ENCODE data around the gene PRICKLE4.

PRICKLE4 gene

DNA sequence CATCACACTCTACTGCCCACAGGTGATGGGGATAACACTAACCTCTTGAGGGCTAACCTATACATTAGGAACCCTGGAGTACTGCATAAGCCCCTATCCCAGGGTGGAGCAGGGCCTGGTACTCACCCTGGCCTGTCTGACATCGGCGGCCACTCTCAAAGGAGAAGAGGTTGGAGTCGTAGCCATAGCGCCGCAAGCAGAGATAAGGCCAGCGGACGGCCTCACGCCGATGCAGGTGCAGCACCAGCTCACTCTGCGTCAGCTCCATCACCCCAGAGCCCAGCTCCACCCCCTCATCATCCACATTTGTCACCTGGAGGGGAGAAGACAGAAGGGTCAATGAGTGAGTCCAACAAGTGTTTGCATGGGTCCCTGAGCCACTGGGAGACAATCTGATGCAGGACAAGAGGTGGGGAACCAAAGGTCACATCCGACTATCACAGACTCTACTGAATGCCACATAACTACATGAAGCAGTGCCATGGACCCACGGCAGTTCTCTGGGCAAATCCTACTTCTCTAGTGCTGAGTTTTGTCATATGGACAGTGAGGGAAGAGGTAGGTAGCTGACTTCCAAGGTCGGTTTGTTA is 5.2 kb upstream of the PRICKLE4 start:
- no peak for DNase-seq

DNA sequence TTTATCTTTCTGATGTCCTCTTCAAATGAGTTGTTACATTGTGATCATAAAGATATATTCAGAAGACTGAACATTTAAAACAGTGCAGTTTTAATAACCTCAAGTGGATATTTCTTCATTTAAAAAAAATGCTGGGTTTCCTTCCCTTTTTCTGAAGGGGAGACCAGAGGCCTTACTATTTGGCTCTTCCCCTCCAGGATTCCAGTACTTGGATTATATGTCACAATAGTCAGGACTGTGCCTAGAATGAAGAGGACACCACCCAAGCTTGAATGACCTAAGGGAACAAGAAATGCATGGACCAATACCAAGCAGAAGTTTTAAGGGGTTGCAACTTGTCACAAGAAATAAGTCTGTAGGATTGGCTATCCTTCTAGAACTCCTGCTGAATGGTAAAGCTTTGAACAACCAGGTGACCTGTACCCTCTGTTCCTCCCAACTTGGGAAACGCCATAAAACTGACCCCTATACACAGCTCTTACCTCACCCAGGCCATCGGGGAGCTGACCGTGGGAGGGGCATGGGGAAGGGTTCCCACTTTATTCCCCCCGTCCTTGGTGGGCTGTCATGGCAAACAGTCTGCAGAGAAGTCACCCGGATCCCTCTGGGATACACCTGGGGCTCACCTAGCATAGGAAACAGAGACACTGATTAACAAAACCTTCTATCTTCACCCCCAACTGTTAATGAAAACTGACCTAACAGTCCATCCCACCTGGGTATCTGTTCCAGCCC is 2.9 kb upstream of the PRICKLE4 start:
- no peak for DNase-seq

DNA sequence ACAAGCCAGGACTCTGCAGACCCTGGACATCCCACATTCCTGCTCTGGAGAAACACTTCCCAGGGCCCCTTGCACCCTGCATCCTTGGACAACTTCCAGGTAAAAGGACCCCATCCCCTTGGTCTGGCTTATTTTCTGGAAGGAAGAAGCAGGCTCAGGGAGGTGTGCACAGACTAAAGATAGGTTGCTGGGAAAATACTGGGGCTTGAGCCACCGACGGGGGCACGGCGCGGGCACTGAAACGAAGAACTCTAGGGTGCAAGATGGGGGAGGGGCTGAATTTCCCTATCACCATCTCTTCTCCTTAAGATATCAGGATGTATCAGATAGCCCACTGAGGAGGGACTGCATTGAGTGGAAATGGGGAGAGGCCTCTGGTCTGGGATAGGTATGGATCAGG is 1.7 kb upstream of the PRICKLE4 start:
- DNase-seq = no peak

DNA sequence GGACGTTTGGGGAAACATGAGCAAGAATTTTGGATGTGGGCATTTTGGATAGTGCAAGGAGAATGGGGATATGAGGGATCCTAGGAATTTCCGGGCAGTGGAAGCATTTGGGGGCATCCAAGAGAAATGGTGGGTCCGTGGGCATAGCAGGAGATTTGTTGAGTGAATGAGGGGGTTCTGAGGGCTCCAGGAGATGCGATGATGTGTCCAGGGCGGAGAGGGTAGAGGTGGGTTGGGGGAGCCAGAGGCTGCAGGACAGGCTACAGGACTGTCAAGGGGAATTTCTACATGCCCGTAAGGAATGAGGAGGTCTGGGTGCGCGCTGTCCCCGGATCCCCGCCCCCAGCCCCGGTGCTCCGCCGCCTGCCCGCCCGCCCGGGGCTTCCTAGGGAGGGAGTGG is 1.2 kb upstream of the PRICKLE4 start:
- DNase-seq = no peak

DNA sequence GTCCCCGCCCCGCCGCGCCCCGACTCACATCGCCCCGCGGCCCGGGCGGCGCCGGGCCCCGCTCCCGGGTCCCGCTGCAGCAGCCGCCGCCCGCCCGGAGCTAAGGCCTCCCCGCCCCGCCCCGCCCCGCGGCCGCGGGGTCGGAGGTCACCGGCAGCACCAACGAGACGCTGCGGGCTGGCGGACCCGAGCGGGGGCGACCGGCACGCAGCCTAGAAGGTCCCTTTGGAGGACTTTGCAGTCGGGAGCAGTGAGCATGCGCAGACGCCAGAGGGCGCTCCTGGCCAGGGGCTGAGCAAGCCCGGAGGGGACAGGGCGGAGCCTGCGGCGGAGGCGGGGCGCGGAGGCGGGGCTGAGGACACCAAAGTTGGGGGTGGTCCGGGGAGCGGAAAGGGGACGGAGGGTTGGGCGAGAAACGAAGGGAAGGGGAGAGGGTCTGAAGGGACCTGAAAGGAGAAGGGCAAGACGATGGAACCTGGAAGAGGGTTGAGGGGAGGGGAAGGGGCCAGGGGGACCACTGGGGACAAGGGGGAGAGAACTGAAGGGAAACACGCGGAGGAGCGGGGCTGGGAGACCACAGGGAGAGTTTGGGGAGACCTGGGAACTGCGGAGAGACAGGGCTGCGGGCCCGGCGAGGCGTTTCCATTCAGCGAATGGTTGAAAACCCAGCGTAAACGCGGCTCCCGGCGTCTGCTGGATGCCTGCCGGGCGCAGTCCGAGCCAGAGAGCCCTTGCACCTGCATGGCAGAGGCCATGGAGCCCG is 613 bp upstream of the PRICKLE4 start, which contains the start of gene FRS3:
Gene FRS3 (minus strand): TSS at position 113 of the 763 bp plus-strand sequence. CDS start 2,913 bp downstream, outside the sequence.
- peak; percentile 96 for DNase-seq

DNA sequence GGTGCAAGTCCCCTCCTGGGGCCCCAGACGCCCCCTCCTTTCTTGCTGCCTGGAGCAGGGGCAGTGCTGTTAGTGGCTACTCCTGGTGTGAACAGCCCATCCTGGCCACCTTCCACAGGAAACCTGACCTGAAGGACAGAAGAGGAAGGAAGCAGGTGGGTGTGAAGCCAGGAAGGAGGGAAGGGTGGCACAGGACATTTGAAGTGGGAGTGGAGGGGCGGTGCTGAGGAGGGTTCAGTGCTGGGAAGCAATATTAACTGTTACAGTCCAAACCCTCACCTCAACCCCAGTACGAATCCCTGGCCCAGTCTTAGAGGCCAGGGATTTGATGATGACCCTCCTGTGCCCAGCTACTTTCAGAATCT is 766 bp downstream of the PRICKLE4 start:
- DNase-seq = no peak

DNA sequence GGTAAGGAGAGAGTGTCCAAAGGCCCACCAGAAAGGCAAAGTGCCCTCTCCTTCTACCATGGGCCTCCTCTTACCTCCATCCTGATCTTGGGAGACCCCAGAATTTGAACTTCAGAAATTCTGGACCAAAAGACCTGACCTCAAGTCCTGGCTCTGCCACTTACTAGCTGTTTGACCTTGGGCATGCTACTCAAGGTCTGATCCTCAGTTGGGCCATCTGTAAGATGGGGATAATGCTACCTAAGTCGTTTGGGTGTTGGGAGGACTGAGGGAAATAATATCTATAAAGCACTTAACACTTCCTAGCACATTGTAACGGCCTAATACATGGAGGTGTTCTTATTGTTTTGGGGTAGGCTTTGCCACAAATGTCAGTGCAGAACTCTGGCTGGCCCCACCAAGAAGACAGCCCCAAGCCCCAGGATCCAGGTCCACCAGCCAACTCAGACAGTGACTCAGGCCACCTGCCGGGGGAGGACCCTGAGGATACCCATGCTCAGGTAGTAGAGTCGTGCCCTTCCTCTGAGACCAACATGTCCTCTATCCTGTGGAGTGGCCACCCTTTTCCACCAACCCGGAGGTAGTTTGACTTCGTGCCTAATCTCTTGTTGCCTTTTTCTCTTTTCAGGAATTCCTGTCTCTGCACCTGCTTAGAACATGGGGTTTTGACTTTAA is 2.7 kb downstream of the PRICKLE4 start:
- no peak for DNase-seq

DNA sequence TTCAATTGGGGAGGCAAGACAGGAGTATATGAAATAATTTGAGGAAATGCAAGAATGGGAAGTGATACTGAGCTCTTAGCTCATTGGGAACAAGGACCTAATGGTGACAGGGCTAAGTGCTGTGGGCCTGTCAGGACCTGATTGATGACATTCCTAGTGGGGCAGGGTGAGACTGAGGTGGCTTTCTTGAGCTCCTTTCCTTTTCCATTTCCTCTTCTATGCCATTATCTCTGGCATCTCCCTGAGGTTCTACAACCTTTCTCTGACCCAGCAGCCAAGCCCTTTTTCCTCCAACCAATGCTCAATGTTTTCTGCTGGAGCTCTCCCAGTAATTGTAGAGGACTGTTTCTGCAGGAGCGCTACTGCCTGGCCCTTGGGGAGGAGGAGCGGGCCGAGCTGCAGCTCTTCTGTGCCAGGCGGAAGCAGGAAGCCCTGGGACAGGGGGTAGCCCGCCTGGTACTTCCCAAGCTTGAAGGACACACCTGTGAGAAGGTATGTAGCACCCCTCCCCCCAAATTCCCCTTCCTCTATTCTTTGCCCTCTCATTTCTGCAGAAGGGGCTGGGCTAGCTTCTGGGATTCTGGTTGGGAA is 4.1 kb downstream of the PRICKLE4 start:
- DNase-seq = no peak

DNA sequence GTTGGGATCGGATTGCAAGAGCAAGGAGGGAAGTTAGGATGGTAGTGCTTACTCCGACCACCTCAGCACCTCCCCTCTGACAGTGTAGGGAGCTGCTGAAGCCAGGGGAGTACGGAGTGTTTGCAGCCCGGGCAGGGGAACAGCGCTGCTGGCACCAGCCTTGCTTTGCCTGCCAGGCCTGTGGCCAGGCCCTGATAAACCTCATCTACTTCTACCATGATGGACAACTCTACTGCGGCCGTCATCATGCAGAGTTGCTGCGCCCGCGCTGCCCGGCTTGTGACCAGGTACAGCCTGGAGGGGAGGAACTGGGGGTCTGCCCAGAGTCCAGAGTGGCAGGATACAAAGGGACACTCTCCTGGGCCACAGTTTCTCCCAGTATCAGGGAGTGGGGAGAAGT is 4.7 kb downstream of the PRICKLE4 start:
- no peak for DNase-seq

DNA sequence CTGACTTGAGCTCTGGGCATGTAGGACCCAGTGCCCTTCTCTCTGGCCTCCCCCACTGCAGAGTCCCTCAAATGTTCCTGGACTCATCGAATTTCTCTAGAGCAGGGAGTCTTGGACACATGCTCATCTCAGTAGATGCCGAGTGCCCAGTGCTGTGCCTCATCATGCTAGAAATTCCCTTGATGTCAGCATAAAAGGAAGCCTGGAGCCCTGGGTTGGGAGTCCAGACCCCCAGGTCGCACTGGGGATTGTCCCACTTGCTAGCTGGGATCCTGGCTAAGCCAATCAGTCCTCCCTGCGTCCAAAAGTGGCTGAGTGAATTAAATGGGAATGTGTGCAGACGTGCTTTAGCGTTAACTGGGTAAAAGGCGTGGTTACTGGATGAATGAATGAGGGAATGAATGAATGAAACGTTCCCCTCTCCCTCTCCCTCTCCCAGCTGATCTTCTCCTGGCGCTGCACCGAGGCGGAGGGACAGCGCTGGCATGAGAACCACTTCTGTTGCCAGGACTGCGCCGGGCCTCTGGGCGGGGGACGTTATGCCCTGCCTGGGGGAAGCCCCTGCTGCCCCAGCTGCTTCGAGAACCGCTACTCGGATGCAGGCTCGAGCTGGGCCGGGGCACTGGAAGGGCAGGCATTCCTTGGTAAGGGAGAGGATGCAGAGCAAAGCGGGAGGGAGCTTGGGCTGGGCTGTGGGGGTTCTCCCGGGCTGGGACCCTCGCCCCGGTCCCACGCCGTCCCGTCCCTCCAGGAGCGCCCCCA is 5.3 kb downstream of the PRICKLE4 start:
- peak; percentile 54 for DNase-seq

DNA sequence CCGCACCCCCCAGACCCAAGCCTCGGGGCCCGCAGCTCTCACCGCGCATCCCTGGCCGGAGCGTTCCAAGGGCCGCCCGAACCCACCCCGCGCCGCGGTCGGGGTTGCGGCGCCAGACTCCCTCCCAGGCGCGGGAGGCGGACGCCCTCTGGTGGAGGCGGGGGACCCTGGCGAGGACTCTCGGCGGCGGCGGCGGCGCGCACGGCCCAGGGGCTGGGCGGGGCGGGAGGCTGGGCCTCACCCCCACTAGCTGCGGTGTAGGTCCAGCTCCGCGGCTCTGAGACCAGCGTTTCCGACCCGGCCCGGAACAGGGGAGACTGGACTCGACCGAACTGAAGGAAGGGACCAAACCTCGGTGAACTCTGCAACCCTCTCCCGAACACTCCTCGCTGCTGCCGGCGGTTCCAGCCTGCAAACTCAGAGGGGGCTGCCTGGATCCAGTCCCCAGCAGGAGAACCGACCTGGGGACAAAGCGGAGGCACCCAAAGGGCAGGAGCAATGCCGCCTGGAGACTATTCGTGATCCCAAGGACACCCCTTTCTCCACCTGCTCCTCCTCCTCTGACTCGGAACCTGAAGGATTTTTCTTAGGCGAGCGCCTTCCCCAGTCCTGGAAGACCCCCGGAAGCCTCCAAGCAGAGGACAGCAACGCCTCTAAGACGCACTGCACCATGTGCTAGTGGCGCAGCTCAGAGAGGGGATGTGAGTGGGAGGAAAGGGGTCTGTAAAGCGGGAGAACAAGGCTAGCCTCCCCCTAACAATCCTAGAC is 6.1 kb downstream of the PRICKLE4 start:
- peak; percentile 86 for DNase-seq

DNA sequence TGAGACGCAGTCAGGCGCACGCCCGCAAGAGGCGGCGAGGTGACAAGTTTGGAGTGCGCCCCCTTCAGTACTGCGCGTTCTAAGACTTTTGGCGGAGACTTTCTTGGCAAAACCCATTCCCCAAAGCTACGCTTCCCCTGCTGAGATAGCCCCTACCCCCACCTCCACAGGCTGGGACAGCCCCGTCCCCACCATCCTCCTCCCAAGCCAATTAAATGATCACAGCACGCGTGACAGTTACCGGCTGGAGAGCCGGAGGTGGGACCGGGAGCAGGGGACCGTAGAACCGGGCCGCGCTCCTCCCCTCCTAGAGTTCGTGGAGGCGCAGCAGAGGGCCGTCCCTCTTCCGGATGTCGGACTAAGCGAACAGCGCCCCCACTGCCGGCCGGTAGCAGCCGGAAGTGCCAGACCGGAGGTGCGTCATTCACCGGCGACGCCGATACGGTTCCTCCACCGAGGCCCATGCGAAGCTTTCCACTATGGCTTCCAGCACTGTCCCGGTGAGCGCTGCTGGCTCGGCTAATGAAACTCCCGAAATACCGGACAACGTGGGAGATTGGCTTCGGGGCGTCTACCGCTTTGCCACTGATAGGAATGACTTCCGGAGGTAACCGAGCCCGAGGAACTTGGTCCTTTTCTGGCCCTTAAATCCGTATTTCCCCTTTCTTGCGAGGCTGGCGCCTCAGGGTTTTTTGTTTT is 6.8 kb downstream of the PRICKLE4 start, which contains the start of gene TOMM6:
Gene TOMM6 (plus strand): TSS at position 476 of the 699 bp plus-strand sequence. CDS start 4 bp downstream, at position 480.
- peak; percentile 96 for DNase-seq

DNA sequence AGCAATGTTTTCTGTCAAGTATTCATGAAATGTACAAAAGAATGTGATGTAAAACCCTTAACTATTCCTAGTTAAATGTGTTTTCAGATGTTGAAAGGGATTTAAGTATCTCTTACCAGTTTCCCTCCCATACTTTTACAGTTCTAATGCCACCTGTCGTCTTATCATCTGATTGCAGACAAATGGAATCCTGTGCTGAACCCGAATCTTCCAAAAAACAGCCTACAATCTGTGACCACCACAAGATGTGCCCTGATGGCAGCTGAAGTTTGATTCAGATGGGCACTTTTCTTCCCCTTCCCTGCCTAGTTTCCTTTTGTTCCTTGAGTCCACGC is 8.8 kb downstream of the PRICKLE4 start:
- DNase-seq = no peak

DNA sequence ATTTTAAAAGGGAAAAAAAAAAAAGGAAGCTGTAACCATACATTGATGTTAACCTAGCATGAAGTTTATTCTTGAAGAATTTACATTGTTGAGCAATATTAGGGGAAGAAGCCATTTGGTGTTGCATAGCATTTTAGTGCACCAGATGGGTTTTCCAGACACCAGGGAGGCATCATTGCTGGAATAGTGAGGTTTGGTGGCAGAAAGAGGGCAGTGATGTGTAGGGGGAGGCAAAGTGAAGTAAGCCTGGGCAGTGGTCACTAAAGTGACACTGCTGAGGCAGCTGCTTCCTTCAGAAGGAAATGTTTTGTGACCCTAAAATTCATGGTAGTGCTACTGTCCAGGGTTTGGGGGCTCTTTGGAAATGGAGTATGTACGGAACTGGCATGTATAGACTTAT is 9.5 kb downstream of the PRICKLE4 start:
- DNase-seq = no peak

DNA sequence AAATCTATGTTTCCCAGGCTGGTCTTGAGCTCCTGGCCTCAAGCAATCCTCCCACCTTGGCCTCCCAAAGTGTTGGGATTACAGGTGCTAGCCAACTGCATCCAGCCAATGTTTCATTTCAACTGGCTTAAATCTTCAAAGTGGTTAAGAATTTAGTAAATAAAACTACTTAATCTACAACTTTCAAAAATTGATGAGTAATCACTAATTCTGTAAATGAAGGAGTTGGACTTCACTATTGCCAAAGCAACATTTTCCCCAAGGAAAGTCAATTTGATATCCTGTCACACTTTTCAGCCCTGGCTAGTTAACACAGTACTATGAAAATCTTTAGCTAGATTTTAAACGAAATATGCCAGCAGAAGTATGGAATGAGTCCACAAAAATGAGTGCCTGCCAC is 10.7 kb downstream of the PRICKLE4 start:
- no peak for DNase-seq

DNA sequence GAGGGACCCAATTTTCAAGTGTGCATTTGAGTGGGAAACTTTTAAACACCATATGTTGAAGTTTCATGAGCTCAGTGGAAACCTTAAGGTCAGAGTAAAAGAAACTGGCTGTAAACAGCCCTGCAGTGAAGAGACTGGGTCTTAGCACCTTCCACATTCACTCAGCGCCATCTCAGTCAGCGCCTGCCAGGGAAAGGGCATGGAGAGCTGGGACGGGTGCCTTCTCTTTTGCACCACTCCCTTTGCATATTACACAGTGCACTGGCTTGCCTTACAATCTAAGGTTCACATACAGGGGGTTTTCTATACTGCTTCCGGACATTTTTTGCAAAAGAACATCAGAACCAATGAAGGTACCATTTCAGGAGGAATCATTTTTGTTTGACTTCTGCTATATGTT is 11.4 kb downstream of the PRICKLE4 start:
- DNase-seq = no peak

DNA sequence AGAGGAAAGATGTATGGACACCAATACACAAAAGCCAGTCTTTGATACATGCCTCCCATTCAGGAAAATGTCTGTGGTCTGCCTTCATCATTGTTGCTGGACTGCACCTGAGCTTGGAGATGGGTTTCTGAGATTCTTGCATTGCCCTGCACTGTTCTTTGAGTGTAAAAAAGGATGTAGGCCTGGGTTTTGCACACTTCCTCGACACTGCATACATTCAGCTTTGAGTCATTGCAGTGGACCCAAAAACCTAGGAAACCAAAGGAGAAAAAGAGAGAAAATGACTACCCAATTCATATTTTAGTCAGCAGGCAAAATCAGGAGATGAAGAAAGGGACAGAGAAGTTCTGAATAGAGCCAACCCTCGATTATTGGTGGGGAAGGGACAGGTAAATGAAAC is 15.9 kb downstream of the PRICKLE4 start:
- no peak for DNase-seq

DNA sequence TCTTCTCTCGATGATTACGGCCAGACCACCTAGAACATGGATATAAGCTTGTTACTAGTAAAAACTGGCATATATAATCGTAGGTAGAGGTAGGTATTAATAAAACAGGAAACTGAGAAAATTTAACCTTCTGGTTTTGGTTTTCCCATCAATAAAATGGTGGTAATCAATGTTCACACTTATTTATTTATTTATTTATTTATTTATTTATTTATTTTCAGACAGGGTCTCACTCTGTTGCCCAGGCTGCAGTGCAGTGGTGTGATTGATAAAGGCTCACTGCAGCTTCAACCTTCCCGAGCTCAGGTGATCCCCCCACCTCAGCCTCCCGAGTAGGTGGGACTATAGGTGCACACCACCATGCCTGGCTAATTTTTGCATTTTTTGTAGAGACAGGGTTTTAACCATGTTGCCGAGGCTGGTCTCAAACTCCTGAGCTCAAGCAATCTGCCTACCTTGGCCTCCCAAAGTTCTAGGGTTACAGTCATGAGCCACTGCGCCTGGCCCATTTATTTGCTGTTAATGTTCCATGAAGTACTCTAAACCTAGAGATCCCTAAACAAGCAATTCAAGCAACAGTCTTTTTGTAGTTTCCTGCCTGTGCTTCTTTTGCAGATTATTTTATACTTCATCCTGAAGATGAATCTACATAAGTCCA is 18.4 kb downstream of the PRICKLE4 start:
- DNase-seq = no peak

DNA sequence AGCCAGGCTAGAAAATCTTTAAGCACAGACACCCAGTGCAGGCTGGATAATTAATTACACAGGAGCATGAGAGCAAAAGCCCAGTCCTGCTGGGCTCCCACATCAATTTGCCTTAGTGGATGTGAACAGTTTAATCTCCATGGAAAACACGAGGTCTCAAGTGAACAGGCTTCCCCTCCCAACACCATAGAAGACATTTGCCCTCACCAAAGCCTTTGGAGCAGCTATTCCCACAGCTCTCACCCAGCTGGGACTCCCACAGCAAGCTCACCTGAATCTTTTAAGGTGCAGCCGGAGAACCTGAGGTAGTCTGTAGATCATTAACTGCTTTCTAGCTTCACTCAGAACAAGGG is 19.0 kb downstream of the PRICKLE4 start:
- no peak for DNase-seq

DNA sequence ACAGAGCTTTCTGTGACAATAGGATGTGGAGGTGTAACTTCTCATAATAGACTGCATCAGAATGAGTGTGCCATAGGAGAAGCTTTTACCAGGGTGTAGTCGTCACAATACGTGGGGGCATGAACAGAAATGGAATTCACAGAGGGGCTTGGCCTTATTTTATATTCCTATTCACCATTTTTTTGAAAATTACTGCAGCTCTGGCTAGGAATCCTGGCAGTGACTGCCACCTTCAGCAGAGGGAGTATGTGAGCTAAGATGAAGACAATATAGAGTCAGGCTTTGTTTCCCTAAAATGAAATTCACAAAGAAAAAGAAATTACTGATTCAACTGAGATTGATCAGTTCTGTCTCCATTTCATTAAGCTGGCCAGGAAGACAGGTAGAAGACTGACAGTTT is 20.8 kb downstream of the PRICKLE4 start:
- no peak for DNase-seq

All from NCI-H146 (cell line).